Epithelial cell of umbilical artery (primary cell): ENCODE measurements around the gene DAAM1. TPM values are rescaled to one million over a fixed set of nuclear protein-coding genes. Genes with fewer than 3 reads are reported as not detected.

Experiments used
- total RNA-seq: library from RNA; depleted of rRNA; stranded (reverse); fragments of >200 nt; gene quantifications from 2 replicates; pipeline ENCODE4 v1.2.3, GENCODE V29; 2014

Gene DAAM1
- 33.0 and 36.7 TPM in 2 replicates for total RNA-seq

DNA sequence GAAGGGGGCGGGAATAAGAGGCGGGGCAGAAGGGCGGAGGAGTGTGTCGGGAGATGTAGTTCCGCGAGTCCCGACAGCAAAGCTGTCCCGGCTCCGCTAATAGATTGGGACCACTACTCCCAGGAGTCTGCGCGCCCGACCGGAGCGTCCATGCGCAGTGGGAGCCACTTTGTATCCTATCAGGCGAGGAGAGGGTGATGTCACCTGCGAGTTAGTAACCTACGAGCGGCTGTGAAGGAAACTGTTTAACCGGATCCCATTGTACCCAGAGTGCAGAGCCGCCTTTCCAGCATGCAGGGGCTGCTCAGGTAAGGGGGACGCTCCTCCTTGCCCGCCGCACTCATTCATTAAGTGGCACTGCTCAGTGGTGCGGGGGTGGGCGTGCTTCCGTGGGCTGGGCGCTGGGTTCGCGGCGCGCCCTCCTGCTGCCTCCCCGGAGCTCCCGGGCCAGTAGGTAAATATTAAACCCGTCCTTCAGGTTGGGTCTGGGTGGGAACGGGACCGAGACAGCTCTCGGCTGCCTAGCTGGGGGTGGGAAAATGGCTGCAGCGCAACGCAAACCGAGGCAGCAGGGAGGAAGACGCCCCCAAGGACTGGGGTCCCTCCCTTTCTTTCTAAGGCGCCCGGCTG is at the start of gene DAAM1:
DAAM1 (plus strand) TSS at position 207 of the 630 bp plus-strand sequence. CDS start 74,811 bp downstream, outside the sequence.

